ENCODE measurements around the gene NNT. TPM values are rescaled to one million over a fixed set of nuclear protein-coding genes. Genes with fewer than 3 reads are reported as not detected.

The NNT gene
- total RNA-seq, 1 experiment from 2014 or later = 71.6 TPM

DNA sequence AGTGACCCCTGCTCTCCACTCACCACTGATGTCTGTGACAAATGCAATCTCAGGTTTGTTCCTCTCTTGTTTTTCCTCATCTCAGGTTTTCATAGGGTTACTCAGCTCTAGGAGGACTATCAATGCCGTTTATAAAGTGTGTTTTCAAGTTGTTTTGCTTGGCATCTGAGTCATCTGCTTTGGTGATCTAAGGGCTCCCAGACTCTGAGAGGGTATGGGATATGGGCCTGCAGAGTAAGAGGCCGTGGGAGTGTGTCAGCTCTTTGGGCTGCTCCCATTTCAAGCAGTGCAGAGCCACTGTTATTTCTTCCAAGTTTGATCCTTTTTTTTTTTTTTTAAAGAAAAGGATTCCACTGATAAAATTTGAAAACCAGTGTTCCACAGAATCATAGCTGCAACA, 46.3 kb downstream of the NNT start:
- TF ChIP-seq, protein P1, sequence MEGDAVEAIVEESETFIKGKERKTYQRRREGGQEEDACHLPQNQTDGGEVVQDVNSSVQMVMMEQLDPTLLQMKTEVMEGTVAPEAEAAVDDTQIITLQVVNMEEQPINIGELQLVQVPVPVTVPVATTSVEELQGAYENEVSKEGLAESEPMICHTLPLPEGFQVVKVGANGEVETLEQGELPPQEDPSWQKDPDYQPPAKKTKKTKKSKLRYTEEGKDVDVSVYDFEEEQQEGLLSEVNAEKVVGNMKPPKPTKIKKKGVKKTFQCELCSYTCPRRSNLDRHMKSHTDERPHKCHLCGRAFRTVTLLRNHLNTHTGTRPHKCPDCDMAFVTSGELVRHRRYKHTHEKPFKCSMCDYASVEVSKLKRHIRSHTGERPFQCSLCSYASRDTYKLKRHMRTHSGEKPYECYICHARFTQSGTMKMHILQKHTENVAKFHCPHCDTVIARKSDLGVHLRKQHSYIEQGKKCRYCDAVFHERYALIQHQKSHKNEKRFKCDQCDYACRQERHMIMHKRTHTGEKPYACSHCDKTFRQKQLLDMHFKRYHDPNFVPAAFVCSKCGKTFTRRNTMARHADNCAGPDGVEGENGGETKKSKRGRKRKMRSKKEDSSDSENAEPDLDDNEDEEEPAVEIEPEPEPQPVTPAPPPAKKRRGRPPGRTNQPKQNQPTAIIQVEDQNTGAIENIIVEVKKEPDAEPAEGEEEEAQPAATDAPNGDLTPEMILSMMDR (conservative IDR thresholded peaks at IDR 0.05; ENCODE audit: low read depth, low read length) = no peak
- TF ChIP-seq EZH2 (IDR thresholded peaks at IDR 0.05; ENCODE audit: borderline replicate concordance, low read depth, low read length, poor library complexity, severe bottlenecking) = no peak
- BruUV-seq (replicated peaks) = no TSS peak
- H3K36me3 ChIP-seq (ENCODE audit: insufficient read depth, low read length, poor library complexity, severe bottlenecking) = peaks cover 49% of the 10 kb centered on the region
- H3K4me3 ChIP-seq (ENCODE audit: low read depth, low read length, poor library complexity, severe bottlenecking) = no peak overlapping the region
- ChIA-PET CTCF (interaction anchor here (0.9 kb wide), 1 partner anchor 18 kb away, joined by 4 read pairs; no protein-coding TSS in a partner anchor), POLR2A (ENCODE audit: low non-redundant PET) (no interaction called here)
- H3K9me3 ChIP-seq (ENCODE audit: low read depth, low read length, poor library complexity, severe bottlenecking) = no peaks in the 10 kb centered on the region
- no peaks in the 10 kb centered on the region for H3K4me1 ChIP-seq (ENCODE audit: insufficient read depth, low read length, poor library complexity, severe bottlenecking)
- H3K27ac ChIP-seq (ENCODE audit: low read depth, low read length, poor library complexity, severe bottlenecking) = no peak overlapping the region
- intact Hi-C loops (cut with micrococcal nuclease; ENCODE audit: unreplicated experiment) = no loop called here
- DNase-seq (ENCODE audit: low spot score) = no peak
- no peaks in the 10 kb centered on the region for H3K27me3 ChIP-seq (replicated peaks; ENCODE audit: insufficient read depth, low read depth, low read length, poor library complexity)

DNA sequence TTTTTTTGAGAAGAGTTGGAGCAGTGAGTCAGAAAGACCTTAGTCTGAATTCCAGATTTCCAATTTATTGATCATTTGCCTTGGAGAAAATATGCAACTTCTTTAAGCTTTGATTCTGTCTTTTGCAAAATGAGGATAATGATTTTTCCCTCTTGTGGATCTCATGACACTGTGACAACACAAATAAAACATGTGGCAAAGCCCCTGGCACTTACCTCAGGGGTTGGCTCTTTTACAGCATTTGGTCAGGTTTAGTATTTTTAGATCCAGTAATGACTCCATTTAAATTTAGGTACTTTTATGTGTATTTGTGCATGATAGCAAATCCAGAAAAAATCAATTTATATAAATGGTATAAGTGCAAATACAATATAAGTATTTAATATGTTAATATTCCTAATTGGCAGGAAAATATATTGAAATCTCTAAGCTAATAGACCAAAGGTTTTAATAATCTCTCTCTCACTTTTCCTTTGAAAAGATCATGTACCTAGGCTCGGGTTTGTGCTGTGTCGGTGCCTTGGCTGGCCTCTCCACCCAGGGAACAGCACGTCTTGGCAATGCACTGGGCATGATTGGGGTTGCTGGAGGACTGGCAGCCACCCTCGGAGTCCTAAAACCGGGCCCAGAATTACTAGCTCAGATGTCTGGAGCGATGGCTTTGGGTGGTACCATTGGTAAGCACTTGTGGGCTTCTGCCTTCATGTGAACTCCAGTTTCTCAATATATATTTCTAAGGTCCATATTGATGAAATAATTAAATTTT, 49.7 kb downstream of the NNT start:
- no TSS peak for BruUV-seq (replicated peaks)
- CTCF ChIA-PET = no interaction called here

DNA sequence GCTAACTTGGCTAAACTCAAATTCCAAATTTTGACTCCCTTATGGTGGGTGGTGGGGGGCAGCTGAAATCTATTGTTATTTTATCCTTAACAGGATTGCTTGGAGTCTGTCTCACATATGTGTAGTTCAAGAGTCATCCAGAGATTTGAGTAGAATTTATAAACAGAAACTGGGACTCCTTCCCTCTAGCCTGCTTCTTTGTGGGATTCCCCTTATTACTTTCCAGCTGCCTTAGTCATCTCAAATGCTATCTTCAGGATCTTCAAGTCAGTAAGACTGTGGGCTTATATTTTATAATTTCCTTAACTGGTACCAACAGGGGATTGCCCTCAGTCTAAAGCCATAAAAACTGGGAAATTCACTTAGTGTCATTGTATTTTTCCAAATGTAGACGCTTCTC, 55.5 kb downstream of the NNT start:
- intact Hi-C loops (cut with micrococcal nuclease; ENCODE audit: unreplicated experiment) = no loop called here
- CTCF ChIA-PET = no interaction called here
- BruUV-seq (replicated peaks) = no TSS peak

More for the DNA sequence above, 49.7 kb downstream of the NNT start:
- no peak for DNase-seq (ENCODE audit: low spot score)
- intact Hi-C loops (cut with micrococcal nuclease; ENCODE audit: unreplicated experiment) = no loop called here
- no peaks in the 10 kb centered on the region for H3K27me3 ChIP-seq (replicated peaks; ENCODE audit: insufficient read depth, low read depth, low read length, poor library complexity)
- H3K27ac ChIP-seq (ENCODE audit: low read depth, low read length, poor library complexity, severe bottlenecking) = no peak overlapping the region
- no peak overlapping the region for H3K4me3 ChIP-seq (ENCODE audit: low read depth, low read length, poor library complexity, severe bottlenecking)
- no peaks in the 10 kb centered on the region for H3K9me3 ChIP-seq (ENCODE audit: low read depth, low read length, poor library complexity, severe bottlenecking)
- POLR2A ChIA-PET (ENCODE audit: low non-redundant PET) = no interaction called here
- H3K4me1 ChIP-seq (ENCODE audit: insufficient read depth, low read length, poor library complexity, severe bottlenecking) = no peaks in the 10 kb centered on the region
- H3K36me3 ChIP-seq (ENCODE audit: insufficient read depth, low read length, poor library complexity, severe bottlenecking) = peaks cover 43% of the 10 kb centered on the region
- TF ChIP-seq EZH2 (IDR thresholded peaks at IDR 0.05; ENCODE audit: borderline replicate concordance, low read depth, low read length, poor library complexity, severe bottlenecking) = no peak
- TF ChIP-seq, protein P1 (conservative IDR thresholded peaks at IDR 0.05; ENCODE audit: low read depth, low read length) = no peak

More for the DNA sequence above, 55.5 kb downstream of the NNT start:
- Histone ChIP-seq H3K27me3 (replicated peaks; ENCODE audit: insufficient read depth, low read depth, low read length, poor library complexity) (no peaks in the 10 kb centered on the region), H3K4me1 (ENCODE audit: insufficient read depth, low read length, poor library complexity, severe bottlenecking) (no peaks in the 10 kb centered on the region), H3K4me3 (ENCODE audit: low read depth, low read length, poor library complexity, severe bottlenecking) (no peak overlapping the region), H3K36me3 (ENCODE audit: insufficient read depth, low read length, poor library complexity, severe bottlenecking) (peaks cover 17% of the 10 kb centered on the region), H3K27ac (ENCODE audit: low read depth, low read length, poor library complexity, severe bottlenecking) (no peak overlapping the region), H3K9me3 (ENCODE audit: low read depth, low read length, poor library complexity, severe bottlenecking) (no peaks in the 10 kb centered on the region)
- POLR2A ChIA-PET (ENCODE audit: low non-redundant PET) = no interaction called here
- DNase-seq (ENCODE audit: low spot score) = no peak
- TF ChIP-seq EZH2 (IDR thresholded peaks at IDR 0.05; ENCODE audit: borderline replicate concordance, low read depth, low read length, poor library complexity, severe bottlenecking) = no peak
- TF ChIP-seq, protein P1 (conservative IDR thresholded peaks at IDR 0.05; ENCODE audit: low read depth, low read length) = no peak

Measured in A673 (cell line).